DMS114 treated with DMSO at 0.1 percent for 48 hours (cell line): ENCODE measurements around the gene RCOR2.
"Not testable (repeated sequence)": the region's sequence is repeated elsewhere in the genome, so short reads cannot be mapped to it uniquely, and the experiment has no call there.

ENCODE experiments used
- DNase-seq: peaks from one replicate; lab custom pipeline; 2025; ENCODE audit not compliant: unreplicated experiment; lab: John Stamatoyannopoulos, UW

The RCOR2 gene

GRCh38 chr11:63916837-63917691, at the start of gene RCOR2:
Gene RCOR2 (minus strand): TSS chr11:63917164. CDS start chr11:63916456, 708 bp downstream.
- DNase-seq, result peak; percentile 39

GRCh38 chr11:63966444-63966843, 49.5 kb upstream of the RCOR2 start:
- no peak for DNase-seq

- DNase-seq, result not testable (repeated sequence)
Measured at GRCh38 chr11:63963895-63964294, 46.9 kb upstream of the RCOR2 start.

- DNase-seq, result no peak
Measured at GRCh38 chr11:63961608-63962412, 44.8 kb upstream of the RCOR2 start.

- no peak for DNase-seq
Measured at GRCh38 chr11:63958008-63958407, 41.0 kb upstream of the RCOR2 start.

- no peak for DNase-seq
Measured at GRCh38 chr11:63952570-63952969, 35.6 kb upstream of the RCOR2 start.

GRCh38 chr11:63951779-63952536, 35.0 kb upstream of the RCOR2 start:
- DNase-seq, result no peak

GRCh38 chr11:63945477-63946163, 28.7 kb upstream of the RCOR2 start:
- peak; percentile 74 for DNase-seq

- no peak for DNase-seq
Measured at GRCh38 chr11:63944987-63945386, 28.0 kb upstream of the RCOR2 start.

- no peak for DNase-seq
Measured at GRCh38 chr11:63942803-63943202, 25.8 kb upstream of the RCOR2 start.

GRCh38 chr11:63941901-63942300, 24.9 kb upstream of the RCOR2 start:
- no peak for DNase-seq

- DNase-seq, result no peak
Measured at GRCh38 chr11:63940786-63941185, 23.8 kb upstream of the RCOR2 start.

GRCh38 chr11:63939397-63939891, 22.5 kb upstream of the RCOR2 start:
- no peak for DNase-seq

GRCh38 chr11:63938479-63939396, 21.8 kb upstream of the RCOR2 start, which contains the start of gene NAA40:
Gene NAA40 (plus strand): TSS chr11:63939002. CDS start chr11:63939097, 95 bp downstream.
- DNase-seq, result peak; percentile 87

GRCh38 chr11:63937713-63938478, 20.9 kb upstream of the RCOR2 start:
- DNase-seq, result no peak

- DNase-seq, result no peak
Measured at GRCh38 chr11:63933459-63933858, 16.5 kb upstream of the RCOR2 start.

- DNase-seq, result no peak
Measured at GRCh38 chr11:63931876-63932275, 14.9 kb upstream of the RCOR2 start.

- DNase-seq, result no peak
Measured at GRCh38 chr11:63931045-63931444, 14.1 kb upstream of the RCOR2 start.

- DNase-seq, result no peak
Measured at GRCh38 chr11:63929616-63930015, 12.7 kb upstream of the RCOR2 start.
